UCSD-AML1 (cell line): ENCODE results near the gene PPP1R7.

Source experiments
- DNase-seq: peaks from one replicate; lab custom pipeline; 2025; ENCODE audit not compliant: unreplicated experiment; lab: John Stamatoyannopoulos, UW

Gene PPP1R7

DNA sequence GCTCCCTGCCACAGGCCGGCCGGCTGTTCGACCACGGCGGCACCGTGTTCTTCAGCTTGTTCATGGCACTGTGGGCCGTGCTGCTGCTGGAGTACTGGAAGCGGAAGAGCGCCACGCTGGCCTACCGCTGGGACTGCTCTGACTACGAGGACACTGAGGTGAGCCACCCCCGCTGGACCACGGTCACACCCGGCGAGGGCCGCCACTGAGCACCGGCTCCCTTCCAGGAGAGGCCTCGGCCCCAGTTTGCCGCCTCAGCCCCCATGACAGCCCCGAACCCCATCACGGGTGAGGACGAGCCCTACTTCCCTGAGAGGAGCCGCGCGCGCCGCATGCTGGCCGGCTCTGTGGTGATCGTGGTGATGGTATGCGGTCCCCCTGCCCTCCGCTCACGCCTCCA, 59.0 kb downstream of the PPP1R7 start:
- DNase-seq = no peak

DNA sequence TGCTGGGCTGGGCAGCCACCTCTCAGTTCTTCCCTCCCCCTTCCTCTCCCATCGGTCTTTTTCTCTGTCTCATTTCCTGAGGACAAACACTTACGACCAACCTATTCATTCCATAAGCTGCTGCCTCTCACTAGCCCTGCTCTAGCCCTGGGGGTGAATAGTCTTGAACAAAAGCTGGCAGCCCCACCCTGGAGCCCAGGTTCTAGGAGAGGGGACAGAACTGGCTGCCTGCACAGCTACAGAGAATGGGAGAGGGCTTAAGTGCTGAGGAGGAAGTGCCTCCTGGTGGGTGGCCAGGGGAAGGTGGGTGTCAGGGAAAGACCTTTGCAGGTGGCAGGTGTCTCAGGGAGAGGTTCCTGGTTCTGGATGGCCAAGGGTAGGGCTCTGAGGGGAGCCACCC, 61.0 kb downstream of the PPP1R7 start:
- DNase-seq = no peak

GRCh38 chr2:241213041-241213440, 62.8 kb downstream of the PPP1R7 start:
- DNase-seq = no peak

- no peak for DNase-seq
These were observed 63.3 kb downstream of the PPP1R7 start for GRCh38 chr2:241213567-241213966.

GRCh38 chr2:241214209-241214608, 63.9 kb downstream of the PPP1R7 start:
- DNase-seq = no peak

- no peak for DNase-seq
These were observed 64.5 kb downstream of the PPP1R7 start for GRCh38 chr2:241214766-241215165.

GRCh38 chr2:241215421-241215820, 65.2 kb downstream of the PPP1R7 start:
- no peak for DNase-seq

- DNase-seq = no peak
These were observed 66.0 kb downstream of the PPP1R7 start for GRCh38 chr2:241216211-241216761.

DNA sequence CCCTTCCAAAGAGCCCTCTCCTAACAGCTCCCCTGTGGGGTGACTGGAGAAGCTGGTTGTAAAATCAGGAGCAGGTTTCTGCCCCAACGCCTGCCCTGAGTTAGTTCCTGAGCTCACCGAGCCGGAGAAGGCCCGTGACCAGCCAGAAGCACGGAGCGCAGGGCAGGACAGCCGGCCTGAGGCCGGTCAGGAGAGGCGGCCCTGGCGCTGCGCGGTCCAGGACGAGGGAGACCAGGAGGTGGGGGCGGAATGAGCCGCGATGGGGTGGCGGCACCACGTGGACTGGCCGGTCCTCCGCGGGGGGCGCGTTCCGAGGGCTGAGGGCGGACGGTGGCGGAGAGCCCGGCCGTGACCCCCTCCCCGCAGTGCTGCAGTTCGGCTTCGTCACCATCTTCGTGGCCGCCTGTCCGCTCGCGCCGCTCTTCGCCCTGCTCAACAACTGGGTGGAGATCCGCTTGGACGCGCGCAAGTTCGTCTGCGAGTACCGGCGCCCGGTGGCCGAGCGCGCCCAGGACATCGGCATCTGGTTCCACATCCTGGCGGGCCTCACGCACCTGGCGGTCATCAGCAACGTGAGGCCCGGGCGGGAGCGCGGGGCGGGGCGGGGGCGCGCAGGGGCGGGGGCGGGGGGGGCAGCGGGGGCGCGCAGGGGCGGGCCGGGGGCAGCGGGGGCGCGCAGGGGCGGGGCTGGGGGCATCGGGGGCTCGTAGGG, 67.2 kb downstream of the PPP1R7 start:
- DNase-seq = peak; percentile 35

DNA sequence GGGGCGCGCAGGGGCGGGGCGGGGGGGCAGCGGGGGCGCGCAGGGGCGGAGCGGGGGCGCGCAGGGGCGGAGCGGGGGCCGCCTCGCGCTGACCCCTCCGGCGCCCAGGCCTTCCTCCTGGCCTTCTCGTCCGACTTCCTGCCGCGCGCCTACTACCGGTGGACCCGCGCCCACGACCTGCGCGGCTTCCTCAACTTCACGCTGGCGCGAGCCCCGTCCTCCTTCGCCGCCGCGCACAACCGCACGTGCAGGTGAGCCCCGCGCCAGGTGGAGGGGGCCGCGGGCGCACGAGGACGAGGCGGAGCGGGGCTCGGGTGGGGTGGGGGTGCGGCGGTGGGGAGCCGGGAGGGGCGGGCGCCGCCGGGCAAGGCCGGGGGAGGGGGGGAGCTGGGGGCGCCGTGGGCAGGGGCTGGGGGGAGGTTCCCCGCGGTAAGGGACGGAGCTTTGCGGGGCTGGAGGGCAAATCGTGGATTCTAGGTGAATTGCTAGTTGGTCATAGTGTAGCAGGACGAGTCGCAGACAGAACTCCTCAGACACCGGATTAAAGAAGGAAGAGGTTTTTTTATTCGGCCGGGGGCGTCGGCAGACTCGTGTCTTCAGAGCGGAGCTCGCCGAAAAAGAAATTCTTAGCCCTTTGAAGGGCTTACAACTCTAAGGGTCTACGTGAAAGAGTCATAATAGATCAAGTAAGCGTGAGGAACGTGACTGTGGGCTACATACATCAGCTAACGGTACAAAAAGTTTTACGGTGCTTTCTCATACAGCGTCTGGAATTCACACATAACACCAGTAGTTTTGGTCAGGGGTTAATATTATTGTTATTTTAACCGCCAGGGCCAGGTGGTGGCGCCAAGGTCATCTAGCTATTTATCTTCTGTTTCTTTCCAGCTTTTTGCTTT, 68.1 kb downstream of the PPP1R7 start:
- DNase-seq = peak; percentile 47

GRCh38 chr2:241219030-241219382, 68.7 kb downstream of the PPP1R7 start:
- no peak for DNase-seq

GRCh38 chr2:241219856-241220356, 69.6 kb downstream of the PPP1R7 start:
- no peak for DNase-seq

DNA sequence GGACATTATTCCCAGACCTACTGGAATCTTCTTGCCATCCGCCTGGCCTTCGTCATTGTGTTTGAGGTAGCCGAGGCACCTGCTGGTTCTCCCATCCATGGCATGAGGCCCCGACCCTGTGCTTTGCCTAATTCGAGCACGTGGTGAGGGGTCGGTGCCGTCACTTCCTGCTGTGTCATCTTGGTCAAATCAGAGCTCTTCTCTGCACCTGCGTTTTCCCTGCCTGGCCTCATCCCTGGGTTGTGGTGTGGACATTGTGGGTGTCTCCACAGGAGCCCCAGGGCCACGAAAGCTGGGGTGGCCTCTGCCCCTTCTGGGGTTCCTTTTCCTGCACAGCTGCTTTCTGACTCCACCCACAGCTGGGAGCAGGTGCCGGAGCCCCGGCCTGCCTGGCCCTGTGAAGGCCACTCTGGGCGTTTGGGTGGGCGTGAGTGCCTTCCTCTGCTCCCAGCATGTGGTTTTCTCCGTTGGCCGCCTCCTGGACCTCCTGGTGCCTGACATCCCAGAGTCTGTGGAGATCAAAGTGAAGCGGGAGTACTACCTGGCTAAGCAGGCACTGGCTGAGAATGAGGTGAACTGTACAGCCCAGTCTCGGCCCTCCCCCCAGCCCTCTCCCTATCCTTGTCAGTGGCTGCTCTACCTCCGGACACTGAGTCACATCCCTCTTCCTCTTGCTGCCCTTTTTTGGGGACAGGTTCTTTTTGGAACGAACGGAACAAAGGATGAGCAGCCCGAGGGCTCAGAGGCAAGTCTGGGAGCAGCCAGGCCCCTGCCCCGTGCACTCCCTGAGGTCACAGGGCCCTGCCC, 73.1 kb downstream of the PPP1R7 start:
- DNase-seq = no peak

GRCh38 chr2:241224018-241224850, 74.0 kb downstream of the PPP1R7 start:
- no peak for DNase-seq

DNA sequence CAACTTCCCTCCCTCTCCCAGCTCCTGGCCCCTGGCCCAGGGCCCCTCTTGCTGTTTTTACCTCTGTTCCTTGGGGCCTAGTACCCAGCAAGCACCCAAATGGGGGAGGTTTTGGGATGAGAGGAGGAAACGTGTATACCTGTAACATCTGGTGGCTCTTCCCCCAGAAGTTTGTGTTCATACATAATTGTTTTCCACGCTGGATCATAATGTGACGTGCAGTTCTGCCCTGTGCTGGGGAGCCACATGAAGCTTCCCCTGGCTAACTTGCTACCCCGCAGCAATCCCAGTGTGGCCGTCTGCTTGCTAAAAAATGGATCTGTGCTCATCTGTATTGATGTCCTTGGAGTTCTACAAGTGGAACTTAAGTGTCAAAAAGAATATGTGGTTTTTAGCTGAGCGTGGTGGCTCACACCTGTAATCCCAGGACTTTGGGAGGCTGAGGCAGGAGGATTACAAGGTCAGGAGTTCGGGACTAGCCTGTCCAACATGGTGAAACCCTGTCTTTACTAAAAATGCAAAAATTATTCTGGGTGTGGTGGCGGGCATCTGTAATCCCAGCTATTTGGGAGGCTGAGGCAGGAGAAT, 74.7 kb downstream of the PPP1R7 start:
- no peak for DNase-seq

DNA sequence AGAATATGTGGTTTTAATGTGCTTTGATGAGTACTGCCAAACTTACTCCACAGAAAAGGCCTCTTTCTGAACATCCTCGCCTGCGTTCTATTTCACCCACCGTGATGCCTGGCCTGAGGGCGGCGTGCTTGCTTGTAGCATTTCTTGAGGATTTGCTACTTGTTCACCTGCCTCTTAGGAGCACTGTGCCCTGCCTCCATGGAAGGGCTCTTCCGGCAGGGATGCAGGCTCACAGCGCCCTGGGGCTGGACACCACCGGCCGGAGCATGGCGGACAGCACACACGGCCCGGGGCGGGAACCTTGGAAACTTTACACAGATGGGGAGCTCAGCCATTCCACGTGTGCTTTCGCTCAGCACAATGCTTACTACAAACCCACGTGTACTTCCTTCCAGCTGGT, 75.3 kb downstream of the PPP1R7 start:
- DNase-seq = no peak

DNA sequence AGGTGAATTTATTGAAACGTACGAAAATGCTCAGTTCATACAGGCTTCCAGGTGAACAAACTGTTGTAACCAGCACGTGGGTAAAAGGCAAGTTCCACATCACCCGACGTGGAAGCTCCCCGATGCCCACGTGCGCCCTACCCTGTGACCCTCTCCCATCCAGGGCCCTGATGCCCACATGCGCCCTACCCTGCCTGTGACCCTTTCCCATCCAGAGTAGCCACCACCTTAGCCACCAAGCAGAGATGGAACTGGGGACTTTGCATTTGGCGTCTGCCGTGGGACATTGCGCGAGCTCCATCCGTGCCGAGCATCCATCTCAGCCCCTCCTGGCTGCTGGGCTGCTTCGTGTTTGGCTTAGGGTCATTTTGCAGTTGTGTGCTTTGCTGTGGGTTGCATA, 75.7 kb downstream of the PPP1R7 start:
- no peak for DNase-seq

GRCh38 chr2:241226723-241227572, 76.7 kb downstream of the PPP1R7 start:
- DNase-seq = no peak

- no peak for DNase-seq
These were observed 77.3 kb downstream of the PPP1R7 start for GRCh38 chr2:241227594-241227993.
